Testis (tissue), 3 donors: ENCODE data around the gene JADE2. TPM values are rescaled to one million over a fixed set of nuclear protein-coding genes. Genes with fewer than 3 reads are reported as not detected.
A peak's percentile ranks its signal among the peaks of the same experiment; 100 is the strongest.

Experiments
- DNase-seq: peaks from one replicate; pipeline ENCODE4 v3.0.0-alpha.2; 2019
- H3K27ac ChIP-seq, 2 donors: fragments of 200-600 bp; sonication (generic); one replicate each; pipeline ENCODE4 v1.5.1; 2019
- H3K27me3 ChIP-seq: fragments of 200-600 bp; sonication (generic); one replicate; pipeline ENCODE4 v1.5.1; 2019
- H3K36me3 ChIP-seq: fragments of 200-600 bp; sonication (generic); one replicate; pipeline ENCODE4 v1.5.1; 2017; ENCODE audit warnings: low read depth; ENCODE audit errors: missing control alignments
- H3K4me1 ChIP-seq: fragments of 200-600 bp; sonication (generic); one replicate; pipeline ENCODE4 v1.5.1; 2019
- H3K4me3 ChIP-seq, 2 donors: fragments of 200-600 bp; sonication (generic); one replicate each; pipeline ENCODE4 v1.5.1; 2017 to 2019
- H3K9me3 ChIP-seq: fragments of 200-600 bp; sonication (generic); one replicate; pipeline ENCODE4 v1.5.1; 2017
- POLR2A ChIP-seq: fragments of 450-650 bp; IDR thresholded peaks from one replicate; pipeline ENCODE4 v1.6.1; 2017; ENCODE audit warnings: antibody characterized with exemption, mild to moderate bottlenecking, moderate library complexity
- WGBS, 2 donors: methylation state at CpG; one replicate each; pipeline ENCODE4 v1.1.5; 2018; 5-methylcytosine and 5-hydroxymethylcytosine counted together
- intact Hi-C: fragments of 100-400 bp; cut with DNase I; formaldehyde crosslinking; loops from one replicate; pipeline ENCODE4 v1.15.1; 2023; ENCODE audit warnings: low total_unique reads
- polyA plus RNA-seq: library from polyadenylated mRNA; stranded (reverse); fragments of 350-450 nt; fragmentation: Illumina TruSeq; extraction: RNeasy Lipid Tissue Mini Kit (QIAGEN cat#74804); gene quantifications from one replicate; pipeline ENCODE4 v1.2.3, GENCODE V29; 2014; ENCODE audit warnings: low read depth, low replicate concordance; ENCODE audit not compliant: insufficient read depth
- total RNA-seq, 2 donors: library from RNA; depleted of rRNA; stranded (reverse); fragments of >200 nt; gene quantifications; one replicate each; pipeline ENCODE4 v1.2.3, GENCODE V29; 2016
- TF ChIP-seq, protein P1 (sequence below), 3 experiments: fragments of 450-650 bp in 2 of 3; fragments of 200-600 bp in 1 of 3; sonication (generic) in 1 of 3; IDR thresholded peaks; one replicate each; pipeline ENCODE4 v1.5.1; 2016 to 2019; ENCODE audit warnings: antibody characterized with exemption in 3 of 3, mild to moderate bottlenecking in 2 of 3, moderate library complexity in 1 of 3

JADE2 gene
- total and polyA plus RNA-seq, 3 donors from 2014 or later = 26.0 to 67.2 (median 54.5) TPM

DNA sequence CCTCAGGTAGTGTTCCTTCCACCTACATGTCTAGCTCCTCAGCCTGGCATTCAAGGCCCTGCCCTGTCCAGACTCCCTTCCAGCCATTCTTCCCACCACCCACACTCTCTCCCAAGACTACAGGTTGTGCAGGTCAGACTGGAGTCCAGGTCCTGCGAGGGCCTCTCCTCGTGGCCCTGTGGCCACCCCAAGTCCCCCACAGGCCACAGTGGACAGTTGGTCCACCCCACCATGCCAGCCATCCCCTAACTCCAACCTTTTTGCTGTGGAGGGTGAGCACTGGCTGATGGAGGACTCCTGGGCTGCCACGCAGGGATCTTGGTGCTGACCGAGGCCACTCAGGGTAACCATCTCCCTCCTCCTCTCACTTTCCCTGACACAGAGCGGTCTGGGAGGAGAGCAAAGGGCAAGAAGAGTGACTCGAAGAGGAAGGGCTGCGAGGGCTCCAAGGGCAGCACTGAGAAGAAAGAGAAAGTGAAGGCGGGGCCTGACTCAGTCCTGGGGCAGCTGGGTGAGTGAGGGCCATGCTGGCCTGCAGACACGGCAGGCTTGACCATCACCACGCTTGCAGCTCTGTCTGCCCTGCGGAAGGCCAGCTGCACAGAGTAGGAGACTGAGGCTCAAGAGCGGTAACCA, 51.0 kb downstream of the JADE2 start:
- TF ChIP-seq POLR2A = no peak
- TF ChIP-seq, protein P1, sequence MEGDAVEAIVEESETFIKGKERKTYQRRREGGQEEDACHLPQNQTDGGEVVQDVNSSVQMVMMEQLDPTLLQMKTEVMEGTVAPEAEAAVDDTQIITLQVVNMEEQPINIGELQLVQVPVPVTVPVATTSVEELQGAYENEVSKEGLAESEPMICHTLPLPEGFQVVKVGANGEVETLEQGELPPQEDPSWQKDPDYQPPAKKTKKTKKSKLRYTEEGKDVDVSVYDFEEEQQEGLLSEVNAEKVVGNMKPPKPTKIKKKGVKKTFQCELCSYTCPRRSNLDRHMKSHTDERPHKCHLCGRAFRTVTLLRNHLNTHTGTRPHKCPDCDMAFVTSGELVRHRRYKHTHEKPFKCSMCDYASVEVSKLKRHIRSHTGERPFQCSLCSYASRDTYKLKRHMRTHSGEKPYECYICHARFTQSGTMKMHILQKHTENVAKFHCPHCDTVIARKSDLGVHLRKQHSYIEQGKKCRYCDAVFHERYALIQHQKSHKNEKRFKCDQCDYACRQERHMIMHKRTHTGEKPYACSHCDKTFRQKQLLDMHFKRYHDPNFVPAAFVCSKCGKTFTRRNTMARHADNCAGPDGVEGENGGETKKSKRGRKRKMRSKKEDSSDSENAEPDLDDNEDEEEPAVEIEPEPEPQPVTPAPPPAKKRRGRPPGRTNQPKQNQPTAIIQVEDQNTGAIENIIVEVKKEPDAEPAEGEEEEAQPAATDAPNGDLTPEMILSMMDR (IDR thresholded peaks at IDR 0.05) = no peak
- Histone ChIP-seq H3K4me3 (no peak overlapping the region), H3K27ac (no peak overlapping the region), H3K9me3 (no peaks in the 10 kb centered on the region), H3K27me3 (no peaks in the 10 kb centered on the region), H3K36me3 (no peaks in the 10 kb centered on the region), H3K4me1 (peaks cover 9% of the 10 kb centered on the region)
- no peak for DNase-seq
- WGBS, 2 donors = 77 to 84% methylated on average over 9 to 12 of the region's 12 CpGs
- intact Hi-C loops = no loop called here

DNA sequence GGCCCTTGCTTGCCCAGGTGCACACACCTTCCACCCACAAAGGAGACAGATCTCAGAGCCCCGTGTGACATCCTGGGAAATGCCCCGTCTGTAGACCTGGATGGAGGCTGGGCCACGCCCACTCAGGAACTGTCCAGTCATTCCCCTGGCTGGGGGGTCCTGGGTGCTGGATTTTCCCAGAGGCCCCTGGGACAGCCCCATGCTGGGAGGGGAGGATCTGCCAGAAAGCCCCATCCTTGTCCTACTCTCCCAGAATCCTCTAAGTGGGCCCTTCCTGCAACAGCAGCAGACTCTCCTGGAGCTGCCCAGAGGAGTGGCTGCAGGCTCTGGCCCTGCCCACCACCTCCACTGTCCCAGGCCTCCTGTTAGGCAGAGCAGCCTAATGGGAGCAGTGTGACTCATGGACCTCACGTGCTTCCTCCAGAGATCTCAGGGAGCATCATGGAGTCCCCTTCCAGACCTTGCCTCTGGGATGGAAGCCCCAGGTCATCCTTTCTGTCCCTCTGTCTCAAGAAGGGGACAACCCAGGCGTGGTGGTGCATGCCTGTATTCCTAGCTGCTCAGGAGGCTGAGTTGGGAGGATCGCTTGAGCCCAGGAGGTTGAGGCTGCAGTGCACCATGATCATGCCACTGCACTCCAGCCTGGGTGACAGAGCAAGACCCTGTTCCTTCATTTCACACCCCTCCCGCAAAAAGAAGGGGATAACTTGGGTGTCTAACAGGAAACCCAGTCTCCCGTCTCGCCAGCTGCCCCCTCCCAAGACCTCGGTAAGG, 51.7 kb downstream of the JADE2 start:
- no peak for TF ChIP-seq POLR2A
- TF ChIP-seq, protein P1 (IDR thresholded peaks at IDR 0.05) = no peak
- Histone ChIP-seq H3K9me3 (no peaks in the 10 kb centered on the region), H3K27me3 (no peaks in the 10 kb centered on the region), H3K4me3 (no peak overlapping the region), H3K36me3 (no peaks in the 10 kb centered on the region), H3K4me1 (peaks cover 15% of the 10 kb centered on the region), H3K27ac (no peak overlapping the region)
- WGBS, 2 donors = 71 to 84% methylated on average over 7 to 10 of the region's 10 CpGs
- intact Hi-C loops = no loop called here
- DNase-seq = no peak

DNA sequence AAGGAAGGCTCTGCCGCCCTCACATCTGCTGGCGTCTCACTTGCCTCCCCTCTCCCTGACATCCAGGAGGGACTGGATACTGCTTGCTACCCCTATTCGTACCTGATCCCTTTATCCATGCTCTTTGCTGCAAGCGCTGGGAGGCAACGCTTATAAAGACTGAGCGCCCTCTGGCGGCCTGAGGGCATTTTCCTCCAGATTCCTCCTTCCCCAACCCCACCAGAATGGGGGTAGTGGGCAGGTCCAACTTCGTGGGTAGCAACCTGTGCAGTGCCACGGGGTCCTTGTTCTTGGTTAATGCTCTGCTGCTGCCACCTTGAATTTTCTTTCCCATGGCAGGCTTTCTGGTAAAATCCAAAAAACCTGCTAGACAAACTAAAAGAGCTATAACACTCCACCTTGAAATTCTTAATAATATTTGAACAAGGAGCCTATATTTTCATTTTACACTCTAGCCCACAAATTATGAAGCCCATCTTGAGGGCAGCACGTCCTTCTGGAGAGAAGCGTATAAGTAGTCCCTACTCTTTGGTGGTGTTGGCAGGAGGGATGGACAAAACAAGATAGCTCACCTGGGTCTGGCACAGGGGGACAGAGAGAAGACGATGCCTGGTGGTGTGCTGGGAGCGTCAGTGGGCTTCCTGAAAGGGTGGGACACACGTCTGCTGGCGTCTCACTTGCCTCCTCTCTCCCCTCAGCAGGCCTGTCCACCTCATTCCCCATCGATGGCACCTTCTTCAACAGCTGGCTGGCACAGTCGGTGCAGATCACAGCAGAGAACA, 52.5 kb downstream of the JADE2 start:
- no peak for TF ChIP-seq POLR2A
- TF ChIP-seq, protein P1 (IDR thresholded peaks at IDR 0.05) = peak; percentile 65 to 81 (median 79)
- Histone ChIP-seq H3K4me1 (peaks cover 15% of the 10 kb centered on the region), H3K4me3 (no peak overlapping the region), H3K27me3 (no peaks in the 10 kb centered on the region), H3K27ac (no peak overlapping the region), H3K36me3 (no peaks in the 10 kb centered on the region), H3K9me3 (no peaks in the 10 kb centered on the region)
- 48 to 64% methylated on average over 16 to 17 of the region's 17 CpGs for WGBS, 2 donors
- peak; percentile 86 for DNase-seq
- intact Hi-C loops = no loop called here

DNA sequence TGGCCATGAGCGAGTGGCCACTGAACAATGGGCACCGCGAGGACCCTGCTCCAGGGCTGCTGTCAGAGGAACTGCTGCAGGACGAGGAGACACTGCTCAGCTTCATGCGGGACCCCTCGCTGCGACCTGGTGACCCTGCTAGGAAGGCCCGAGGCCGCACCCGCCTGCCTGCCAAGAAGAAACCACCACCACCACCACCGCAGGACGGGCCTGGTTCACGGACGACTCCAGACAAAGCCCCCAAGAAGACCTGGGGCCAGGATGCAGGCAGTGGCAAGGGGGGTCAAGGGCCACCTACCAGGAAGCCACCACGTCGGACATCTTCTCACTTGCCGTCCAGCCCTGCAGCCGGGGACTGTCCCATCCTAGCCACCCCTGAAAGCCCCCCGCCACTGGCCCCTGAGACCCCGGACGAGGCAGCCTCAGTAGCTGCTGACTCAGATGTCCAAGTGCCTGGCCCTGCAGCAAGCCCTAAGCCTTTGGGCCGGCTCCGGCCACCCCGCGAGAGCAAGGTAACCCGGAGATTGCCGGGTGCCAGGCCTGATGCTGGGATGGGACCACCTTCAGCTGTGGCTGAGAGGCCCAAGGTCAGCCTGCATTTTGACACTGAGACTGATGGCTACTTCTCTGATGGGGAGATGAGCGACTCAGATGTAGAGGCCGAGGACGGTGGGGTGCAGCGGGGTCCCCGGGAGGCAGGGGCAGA, 53.3 kb downstream of the JADE2 start:
- TF ChIP-seq, protein P1 (IDR thresholded peaks at IDR 0.05) = no peak
- no peak for TF ChIP-seq POLR2A
- DNase-seq = no peak
- intact Hi-C loops = no loop called here
- Histone ChIP-seq H3K27me3 (no peaks in the 10 kb centered on the region), H3K4me3 (no peak overlapping the region), H3K4me1 (peaks cover 15% of the 10 kb centered on the region), H3K27ac (no peak overlapping the region), H3K9me3 (no peaks in the 10 kb centered on the region), H3K36me3 (no peaks in the 10 kb centered on the region)
- WGBS, 2 donors = 90 to 93% methylated on average over 23 to 32 of the region's 32 CpGs
